H7 (cell line): ENCODE results near the gene SLC12A3. TPM values are rescaled to one million over a fixed set of nuclear protein-coding genes. Genes with fewer than 3 reads are reported as not detected.
"Not testable (repeated sequence)": the region's sequence is repeated elsewhere in the genome, so short reads cannot be mapped to it uniquely, and the experiment has no call there.

Source experiments
- DNase-seq: peaks from one replicate; pipeline ENCODE4 v3.0.0; 2012
- H3K27me3 ChIP-seq: 2 replicates; pipeline ENCODE4 v1.6.0; 2011; ENCODE audit warnings: mild to moderate bottlenecking, low read length; ENCODE audit not compliant: control insufficient read depth, insufficient read depth
- H3K36me3 ChIP-seq: replicated peaks from 2 replicates; pipeline ENCODE4 v1.5.1; 2011; ENCODE audit warnings: low read length; ENCODE audit not compliant: control insufficient read depth, insufficient read depth
- H3K4me3 ChIP-seq: 2 replicates; pipeline ENCODE4 v1.5.1; 2011; ENCODE audit warnings: low read depth, mild to moderate bottlenecking, control low read depth, low read length, moderate library complexity; ENCODE audit not compliant: insufficient read depth
- total RNA-seq: library from RNA; depleted of rRNA; stranded (reverse); fragments of >200 nt; shearing (Covaris generic); gene quantifications from 2 replicates; pipeline ENCODE4 v1.2.3, GENCODE V29; 2014

SLC12A3 gene
- total RNA-seq, 1 experiment from 2014 or later, result not detected

GRCh38 chr16:56929639-56930038 lies 64.6 kb downstream of the SLC12A3 start:
- DNase-seq, result no peak
- Histone ChIP-seq H3K36me3 (no peaks in the 10 kb centered on the region), H3K27me3 (no peaks in the 10 kb centered on the region), H3K4me3 (no peak overlapping the region)

DNA sequence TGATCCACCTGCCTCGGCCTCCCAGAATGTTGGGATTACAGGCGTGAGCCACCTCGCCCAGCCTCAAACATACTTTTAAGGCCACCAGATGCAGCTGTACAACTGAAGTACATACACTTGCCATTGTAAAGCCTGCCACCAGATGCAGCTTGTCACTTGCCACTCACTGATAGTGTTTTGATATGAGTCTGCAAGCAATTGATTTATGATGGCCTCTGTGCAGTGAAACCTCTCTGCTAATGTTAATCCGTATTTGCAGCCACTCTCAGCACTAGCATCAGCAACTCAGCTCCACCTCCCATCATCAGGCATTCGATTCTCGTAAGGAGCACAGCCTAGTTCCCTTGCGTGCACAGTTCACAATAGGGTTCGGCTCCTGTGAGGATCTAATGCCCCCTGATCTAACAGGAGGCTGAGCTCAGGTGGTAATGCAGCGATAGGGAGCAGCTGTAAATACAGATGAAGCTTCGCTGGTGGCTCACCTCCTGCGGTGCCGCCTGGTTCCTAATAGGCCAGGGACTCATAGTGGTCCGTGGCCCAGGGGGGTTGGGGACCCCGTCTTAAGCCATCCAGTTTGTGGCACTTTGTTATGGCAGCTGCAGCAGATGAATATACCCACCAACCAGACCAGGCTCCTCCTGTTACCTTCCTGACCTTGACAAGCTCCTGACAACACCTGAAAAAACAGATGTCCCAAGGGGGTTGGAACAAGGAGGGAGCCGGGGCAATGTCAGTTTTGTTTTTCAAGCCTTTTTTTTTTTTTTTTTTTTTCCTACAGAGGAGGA lies 65.7 kb downstream of the SLC12A3 start:
- no peak for DNase-seq
- Histone ChIP-seq H3K4me3 (no peak overlapping the region), H3K36me3 (peaks cover 3% of the 10 kb centered on the region; the same call in 1 of the 2 replicates), H3K27me3 (no peaks in the 10 kb centered on the region)

DNA sequence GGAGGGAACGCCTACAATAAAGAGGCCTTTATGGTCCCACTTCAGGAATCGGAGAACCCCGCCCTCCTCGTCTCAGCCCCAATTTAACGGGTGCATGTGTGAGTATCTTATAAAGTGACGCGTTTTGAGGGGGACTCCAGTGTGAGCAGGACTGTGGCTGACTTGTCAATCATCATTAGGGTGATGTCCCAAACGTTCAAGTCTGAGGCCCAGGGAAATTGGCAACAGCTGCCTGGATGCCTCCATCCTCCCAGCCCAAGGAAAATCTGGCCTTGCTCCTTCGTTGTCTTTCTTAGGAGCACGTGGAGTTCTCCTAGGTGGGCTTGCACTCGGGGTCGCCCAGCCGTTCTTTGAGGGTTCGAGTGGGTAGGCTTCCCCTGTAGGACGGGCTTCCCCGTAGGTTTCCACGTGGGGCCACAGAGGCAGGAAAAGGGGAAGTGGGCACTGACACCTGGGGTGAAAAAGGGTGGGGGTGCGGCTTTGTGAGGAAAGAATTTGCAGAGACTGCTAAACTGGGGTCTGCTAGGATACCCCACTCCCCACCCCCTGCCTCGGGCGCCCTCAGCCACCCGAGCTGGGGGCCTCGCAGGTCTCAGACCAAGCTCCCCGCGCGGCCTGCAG lies 66.4 kb downstream of the SLC12A3 start:
- DNase-seq, result peak; percentile 57

GRCh38 chr16:56931892-56932720 lies 67.1 kb downstream of the SLC12A3 start, which contains the start of gene HERPUD1:
Gene HERPUD1, plus strand, starts transcription at chr16:56932142. Its CDS starts 103 bp downstream, at chr16:56932245.
- Histone ChIP-seq H3K4me3 (peak within 1 kb of the TSS; percentile 92), H3K27me3 (no peaks in the 10 kb centered on the region), H3K36me3 (peaks cover 11% of the 10 kb centered on the region)
- DNase-seq, result peak; percentile 99

More for the DNA sequence above, 66.4 kb downstream of the SLC12A3 start:
- Histone ChIP-seq H3K27me3 (no peaks in the 10 kb centered on the region), H3K36me3 (peaks cover 4% of the 10 kb centered on the region), H3K4me3 (peak overlapping the region; percentile 45)

DNA sequence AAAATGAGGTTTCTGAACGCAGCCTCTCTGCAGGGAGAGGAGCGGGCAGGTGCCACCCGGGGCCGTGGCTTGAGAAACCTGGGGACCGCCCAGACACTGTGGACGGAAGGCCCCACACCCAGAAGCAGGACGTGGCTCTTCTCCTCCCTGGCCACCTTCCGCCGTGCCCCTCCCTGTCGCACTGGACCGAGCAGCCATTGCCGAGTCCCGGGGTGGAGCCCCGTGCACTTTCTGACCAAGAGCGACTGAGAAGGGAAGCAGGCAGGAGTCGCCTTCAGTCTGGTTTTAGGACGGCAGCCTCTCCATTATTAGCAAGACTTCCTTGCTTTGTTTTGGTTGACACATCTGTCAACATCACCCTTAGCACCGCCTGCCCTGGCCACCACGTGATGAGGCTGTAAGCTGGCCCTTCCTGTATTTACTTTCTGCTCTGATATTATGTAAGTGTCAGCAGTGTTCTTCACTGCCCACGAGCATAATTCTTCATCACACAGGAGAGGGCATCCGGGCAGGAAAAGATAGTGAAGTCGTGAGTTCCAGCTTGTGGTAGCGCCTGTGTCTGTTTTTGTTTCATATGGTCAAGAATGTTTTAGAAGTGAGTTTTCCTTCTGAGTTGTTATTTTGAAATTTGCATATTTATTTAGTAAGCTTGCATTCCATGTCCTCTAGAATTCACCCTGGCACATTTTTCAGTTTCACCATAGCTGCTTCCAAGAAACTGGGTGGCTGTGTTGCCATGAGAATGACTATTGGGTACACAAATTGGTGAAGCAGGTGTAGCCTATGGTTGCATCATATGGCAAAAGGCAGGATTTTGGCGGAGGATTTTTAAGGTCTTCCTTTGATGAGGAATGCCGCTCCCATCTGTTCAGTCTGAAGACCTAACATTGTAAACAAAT lies 68.0 kb downstream of the SLC12A3 start:
- H3K36me3 ChIP-seq, result peaks cover 12% of the 10 kb centered on the region
- H3K27me3 ChIP-seq, result no peaks in the 10 kb centered on the region
- DNase-seq, result peak; percentile 64
- H3K4me3 ChIP-seq, result peak overlapping the region; percentile 92

GRCh38 chr16:56933828-56934598 lies 69.0 kb downstream of the SLC12A3 start:
- no peak for DNase-seq
- no peaks in the 10 kb centered on the region for H3K27me3 ChIP-seq
- peaks cover 19% of the 10 kb centered on the region for H3K36me3 ChIP-seq
- H3K4me3 ChIP-seq, result no peak overlapping the region; the same call in 1 of the 2 replicates

DNA sequence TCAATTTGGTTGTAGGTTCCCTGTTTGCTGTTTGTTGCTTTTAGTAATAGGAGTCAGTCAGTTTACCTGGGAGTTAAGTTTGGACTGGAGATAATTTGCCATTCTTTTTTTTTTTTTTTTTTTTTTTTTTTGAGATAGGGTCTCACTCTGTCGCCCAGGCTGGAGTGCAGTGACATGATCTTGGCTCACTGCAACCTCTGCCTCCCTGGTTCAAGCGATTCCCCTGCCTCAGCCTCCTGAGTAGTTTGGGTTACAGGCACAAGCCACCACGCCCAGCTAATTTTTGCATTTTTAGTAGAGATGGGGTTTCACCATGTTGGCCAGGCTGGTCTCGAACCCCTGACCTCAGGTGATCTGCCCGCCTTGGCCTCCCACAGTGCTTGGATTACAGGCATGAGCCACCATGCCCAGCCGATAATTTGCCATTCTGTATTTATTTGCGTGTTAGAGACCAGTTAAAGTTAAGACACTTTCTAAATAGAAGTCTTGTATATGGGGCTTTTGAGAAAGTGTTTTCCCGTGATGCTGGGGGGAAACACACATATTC lies 69.7 kb downstream of the SLC12A3 start:
- H3K36me3 ChIP-seq, result peaks cover 20% of the 10 kb centered on the region
- H3K27me3 ChIP-seq, DNase-seq, H3K4me3 ChIP-seq: not testable (repeated sequence)

DNA sequence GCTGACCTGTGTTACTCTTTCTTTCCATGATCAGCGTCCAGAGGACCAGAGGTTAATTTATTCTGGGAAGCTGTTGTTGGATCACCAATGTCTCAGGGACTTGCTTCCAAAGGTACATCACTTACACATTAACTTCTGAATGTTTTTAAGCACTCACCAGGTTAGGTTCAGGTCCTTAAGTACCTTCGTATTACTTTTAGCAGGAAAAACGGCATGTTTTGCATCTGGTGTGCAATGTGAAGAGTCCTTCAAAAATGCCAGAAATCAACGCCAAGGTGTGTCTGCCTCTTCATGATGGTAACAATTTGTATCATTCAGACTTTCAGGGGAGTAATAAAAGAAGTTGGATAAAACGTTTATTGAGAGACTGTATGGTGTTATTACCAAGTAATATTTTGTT lies 70.2 kb downstream of the SLC12A3 start:
- Histone ChIP-seq H3K36me3 (peaks cover 26% of the 10 kb centered on the region), H3K4me3 (no peak overlapping the region), H3K27me3 (no peaks in the 10 kb centered on the region)
- DNase-seq, result no peak

- no peak for DNase-seq
- no peaks in the 10 kb centered on the region for H3K27me3 ChIP-seq
- peaks cover 32% of the 10 kb centered on the region for H3K36me3 ChIP-seq
- no peak overlapping the region for H3K4me3 ChIP-seq
These were observed 71.5 kb downstream of the SLC12A3 start for GRCh38 chr16:56936491-56936890.

GRCh38 chr16:56936950-56937349 lies 71.9 kb downstream of the SLC12A3 start:
- no peak for DNase-seq
- peaks cover 34% of the 10 kb centered on the region for H3K36me3 ChIP-seq
- H3K27me3 ChIP-seq, result no peaks in the 10 kb centered on the region
- H3K4me3 ChIP-seq, result no peak overlapping the region

DNA sequence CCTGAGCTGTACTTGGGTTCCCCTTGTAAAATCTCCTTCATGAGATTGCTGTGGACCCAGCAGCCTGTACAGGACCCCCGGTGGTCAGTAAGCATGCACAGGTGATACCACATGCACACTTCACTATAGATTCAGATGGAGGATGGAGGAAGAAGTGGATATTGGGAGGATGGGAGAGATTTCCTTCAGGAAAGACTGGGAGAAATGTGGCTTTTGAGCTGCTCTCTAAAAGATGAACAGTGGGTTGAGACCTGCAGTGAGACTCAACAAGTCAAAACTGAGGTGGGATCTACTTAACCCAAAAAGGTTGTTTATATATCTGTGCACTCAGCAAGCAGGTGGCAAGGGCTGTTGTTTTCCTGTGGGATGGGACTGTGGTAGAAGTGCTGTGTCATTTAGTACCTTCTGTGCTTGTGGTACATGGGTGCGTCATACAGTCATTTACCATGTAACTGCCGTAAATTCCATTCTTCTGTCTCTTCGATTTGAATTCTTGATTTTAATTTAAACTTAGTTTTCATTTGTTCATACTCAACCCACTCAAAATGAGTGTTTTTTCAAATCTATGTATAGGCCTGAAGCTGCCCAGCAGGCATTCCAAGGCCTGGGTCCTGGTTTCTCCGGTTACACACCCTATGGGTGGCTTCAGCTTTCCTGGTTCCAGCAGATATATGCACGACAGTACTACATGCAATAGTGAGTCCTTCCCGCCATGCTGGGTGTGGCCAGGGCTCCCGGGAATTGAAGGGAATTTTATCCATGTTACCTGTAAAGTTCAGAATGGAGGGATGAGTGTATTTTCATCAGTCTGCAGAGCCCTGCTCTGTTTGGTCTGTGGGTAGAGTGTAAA lies 73.9 kb downstream of the SLC12A3 start:
- H3K36me3 ChIP-seq, result peaks cover 43% of the 10 kb centered on the region
- no peak for DNase-seq
- no peak overlapping the region for H3K4me3 ChIP-seq
- no peaks in the 10 kb centered on the region for H3K27me3 ChIP-seq

GRCh38 chr16:56939801-56940200 lies 74.8 kb downstream of the SLC12A3 start:
- Histone ChIP-seq H3K4me3 (no peak overlapping the region), H3K36me3 (peaks cover 45% of the 10 kb centered on the region), H3K27me3 (no peaks in the 10 kb centered on the region)
- no peak for DNase-seq
